Adrenal gland (tissue), 5 donors: ENCODE data around the gene CTPS1.

Experiments used
- POLR2A ChIP-seq, 2 donors: fragments of 450-650 bp; IDR thresholded peaks; one replicate each; pipeline ENCODE4 v1.6.1; 2017; ENCODE audit warnings: antibody characterized with exemption in 2 of 2, mild to moderate bottlenecking in 2 of 2, moderate library complexity in 1 of 2
- TF ChIP-seq, protein P1 (sequence below), 6 experiments: fragments of 450-650 bp in 4 of 6; fragments of 200-600 bp in 2 of 6; sonication (generic) in 1 of 6; IDR thresholded peaks; 1 replicate in 5 of 6; 2 replicates in 1 of 6; pipeline versions ENCODE4 v1.5.1 to v1.8.0; 2016 to 2021; ENCODE audit warnings: antibody characterized with exemption in 6 of 6, mild to moderate bottlenecking in 2 of 6, moderate library complexity in 1 of 6
- donor health status: DM: no; HTN: no; CAD: no.

DNA sequence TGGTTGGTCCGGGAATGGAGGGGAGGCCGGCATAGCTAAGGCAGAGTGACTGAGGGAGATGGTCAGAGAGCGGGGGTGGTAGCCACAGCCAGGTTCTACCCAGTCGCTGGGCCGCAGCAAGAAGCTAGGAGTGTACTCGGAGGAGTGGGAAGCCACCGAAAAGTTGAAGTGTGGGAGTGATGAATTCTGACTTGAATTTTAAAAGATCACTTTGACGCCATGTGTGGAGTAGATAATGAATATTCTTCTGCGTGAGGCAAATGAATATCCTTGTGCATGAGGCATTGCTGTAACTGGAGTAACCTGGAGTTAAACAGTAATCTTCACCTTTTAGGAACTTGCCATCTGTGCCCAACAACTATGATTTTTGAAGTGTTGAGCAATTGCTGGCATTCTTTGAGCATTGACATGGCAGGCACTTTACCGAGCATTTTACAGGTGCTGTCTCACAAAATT lies 6.9 kb downstream of the CTPS1 start:
- TF ChIP-seq, protein P1, sequence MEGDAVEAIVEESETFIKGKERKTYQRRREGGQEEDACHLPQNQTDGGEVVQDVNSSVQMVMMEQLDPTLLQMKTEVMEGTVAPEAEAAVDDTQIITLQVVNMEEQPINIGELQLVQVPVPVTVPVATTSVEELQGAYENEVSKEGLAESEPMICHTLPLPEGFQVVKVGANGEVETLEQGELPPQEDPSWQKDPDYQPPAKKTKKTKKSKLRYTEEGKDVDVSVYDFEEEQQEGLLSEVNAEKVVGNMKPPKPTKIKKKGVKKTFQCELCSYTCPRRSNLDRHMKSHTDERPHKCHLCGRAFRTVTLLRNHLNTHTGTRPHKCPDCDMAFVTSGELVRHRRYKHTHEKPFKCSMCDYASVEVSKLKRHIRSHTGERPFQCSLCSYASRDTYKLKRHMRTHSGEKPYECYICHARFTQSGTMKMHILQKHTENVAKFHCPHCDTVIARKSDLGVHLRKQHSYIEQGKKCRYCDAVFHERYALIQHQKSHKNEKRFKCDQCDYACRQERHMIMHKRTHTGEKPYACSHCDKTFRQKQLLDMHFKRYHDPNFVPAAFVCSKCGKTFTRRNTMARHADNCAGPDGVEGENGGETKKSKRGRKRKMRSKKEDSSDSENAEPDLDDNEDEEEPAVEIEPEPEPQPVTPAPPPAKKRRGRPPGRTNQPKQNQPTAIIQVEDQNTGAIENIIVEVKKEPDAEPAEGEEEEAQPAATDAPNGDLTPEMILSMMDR (IDR thresholded peaks at IDR 0.05) = no peak
- no peak for TF ChIP-seq POLR2A (IDR thresholded peaks at IDR 0.05)
